Measurements from ENCODE around the gene DLX2.

DLX2 gene

DNA sequence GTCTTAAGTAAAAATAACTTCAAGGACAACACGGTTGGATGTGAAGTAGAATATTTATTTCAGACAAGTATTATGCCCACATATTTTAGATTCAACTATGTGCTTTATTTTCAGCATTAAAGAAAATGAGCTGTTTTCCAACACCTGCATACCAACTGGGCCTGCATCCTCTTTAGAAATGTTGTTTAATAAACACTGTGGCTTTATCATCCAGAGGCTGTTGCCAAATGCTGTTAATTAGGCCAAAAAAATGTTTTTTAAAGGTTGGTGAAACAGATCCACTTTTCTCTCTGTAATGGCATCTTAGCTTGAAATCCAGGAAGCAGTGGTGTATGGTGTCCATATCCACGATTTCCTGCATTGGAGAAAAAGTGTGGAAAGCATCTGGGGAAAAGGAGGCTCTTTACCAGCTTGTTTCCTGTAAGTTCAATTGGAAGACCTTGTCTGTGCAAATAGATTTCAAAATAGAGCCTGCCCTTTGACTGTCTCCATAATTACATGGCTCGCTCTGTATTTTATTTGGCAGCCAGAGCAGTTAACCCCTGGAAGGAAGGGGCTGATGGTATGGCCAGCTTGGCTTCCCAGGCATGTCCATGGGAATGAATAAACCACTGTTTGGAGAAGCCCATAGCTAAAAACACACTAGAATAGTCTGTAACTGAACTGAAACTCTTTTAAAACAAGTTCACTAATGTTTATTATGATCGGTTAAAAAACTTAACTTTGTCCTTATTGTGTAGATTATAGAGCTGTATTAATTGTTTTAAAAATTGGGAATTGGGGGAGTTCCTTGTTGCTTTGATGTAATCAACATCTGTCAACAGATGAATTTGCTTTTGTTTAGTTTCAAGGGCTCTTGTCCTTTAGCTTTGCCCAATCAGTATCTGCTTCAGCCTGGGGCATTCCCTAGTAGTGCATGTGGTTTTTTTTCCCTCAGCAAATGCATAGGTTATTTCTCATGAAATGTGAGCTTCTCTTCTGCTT, 50.4 kb downstream of the DLX2 start:
- TF ChIP-seq, protein P1, sequence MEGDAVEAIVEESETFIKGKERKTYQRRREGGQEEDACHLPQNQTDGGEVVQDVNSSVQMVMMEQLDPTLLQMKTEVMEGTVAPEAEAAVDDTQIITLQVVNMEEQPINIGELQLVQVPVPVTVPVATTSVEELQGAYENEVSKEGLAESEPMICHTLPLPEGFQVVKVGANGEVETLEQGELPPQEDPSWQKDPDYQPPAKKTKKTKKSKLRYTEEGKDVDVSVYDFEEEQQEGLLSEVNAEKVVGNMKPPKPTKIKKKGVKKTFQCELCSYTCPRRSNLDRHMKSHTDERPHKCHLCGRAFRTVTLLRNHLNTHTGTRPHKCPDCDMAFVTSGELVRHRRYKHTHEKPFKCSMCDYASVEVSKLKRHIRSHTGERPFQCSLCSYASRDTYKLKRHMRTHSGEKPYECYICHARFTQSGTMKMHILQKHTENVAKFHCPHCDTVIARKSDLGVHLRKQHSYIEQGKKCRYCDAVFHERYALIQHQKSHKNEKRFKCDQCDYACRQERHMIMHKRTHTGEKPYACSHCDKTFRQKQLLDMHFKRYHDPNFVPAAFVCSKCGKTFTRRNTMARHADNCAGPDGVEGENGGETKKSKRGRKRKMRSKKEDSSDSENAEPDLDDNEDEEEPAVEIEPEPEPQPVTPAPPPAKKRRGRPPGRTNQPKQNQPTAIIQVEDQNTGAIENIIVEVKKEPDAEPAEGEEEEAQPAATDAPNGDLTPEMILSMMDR (IDR thresholded peaks at IDR 0.05) = no peak

DNA sequence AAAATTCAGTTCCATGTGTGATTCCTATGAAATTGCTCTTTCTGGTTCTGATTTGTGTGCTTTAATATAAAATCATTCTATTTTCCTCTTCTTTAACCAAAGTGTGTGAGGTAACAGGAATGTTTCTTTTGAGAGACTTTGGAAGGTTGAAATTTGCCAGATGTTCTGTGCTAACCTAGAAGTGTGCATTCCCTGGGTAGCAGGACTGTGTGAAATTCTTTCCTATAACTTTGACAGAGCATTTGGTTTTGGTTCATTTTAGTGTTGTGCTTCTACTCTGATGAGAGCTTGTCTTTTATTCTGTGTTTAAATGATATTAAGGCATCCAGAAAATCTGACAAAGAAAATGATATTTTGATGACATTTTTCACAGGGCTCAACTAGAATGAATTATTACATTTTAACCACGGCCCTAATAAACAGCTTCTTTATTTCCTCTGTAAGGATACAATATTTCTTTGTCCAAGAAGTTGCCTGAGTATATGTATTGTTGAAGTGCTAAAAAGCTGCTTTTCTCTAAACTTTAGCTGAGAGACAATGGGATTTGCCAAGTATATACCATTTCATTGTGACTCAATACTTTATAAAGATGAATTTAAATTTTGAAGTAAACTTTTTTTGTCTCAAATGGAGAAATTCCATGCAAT, 52.1 kb downstream of the DLX2 start:
- TF ChIP-seq, protein P1 (IDR thresholded peaks at IDR 0.05) = no peak

DNA sequence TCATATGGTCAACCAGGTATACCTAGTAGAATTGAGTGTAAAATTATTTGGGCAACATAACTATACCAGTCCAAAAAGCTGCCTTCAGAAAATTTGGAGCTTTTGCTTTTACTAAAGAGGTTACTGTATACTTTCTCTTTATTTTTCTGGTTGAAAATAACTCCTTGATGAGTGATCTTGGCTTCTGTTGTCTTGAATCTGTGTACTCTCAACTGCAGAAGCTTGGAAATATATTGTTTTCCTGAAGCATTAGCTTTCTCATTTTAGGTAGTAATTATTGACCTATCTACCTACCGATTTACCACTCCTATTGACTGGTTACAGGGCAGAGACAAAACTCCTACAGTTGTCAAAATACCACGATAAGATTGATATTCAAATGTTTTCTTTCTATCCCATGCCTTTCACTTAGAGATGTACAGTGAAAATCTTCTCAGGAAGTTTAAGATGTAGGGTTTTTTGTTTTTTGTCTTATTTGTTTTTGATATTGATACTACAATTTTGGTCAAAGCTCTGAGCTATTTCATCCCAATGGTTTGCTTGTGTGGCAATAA, 53.1 kb downstream of the DLX2 start:
- TF ChIP-seq, protein P1 (IDR thresholded peaks at IDR 0.05) = no peak
